Mesodermal cell (in vitro differentiated cells): ENCODE results near the gene CELF5.
"Not testable (repeated sequence)": the region's sequence is repeated elsewhere in the genome, so short reads cannot be mapped to it uniquely, and the experiment has no call there.

Experiments
- H3K27ac ChIP-seq: 2 replicates; pipeline ENCODE4 v1.7.0; 2013; ENCODE audit warnings: mild to moderate bottlenecking, low read depth, low read length, moderate library complexity; ENCODE audit not compliant: severe bottlenecking
- H3K36me3 ChIP-seq: 2 replicates; pipeline ENCODE4 v1.7.1; 2013; ENCODE audit warnings: mild to moderate bottlenecking, low read length, moderate library complexity; ENCODE audit not compliant: control insufficient read depth, insufficient read depth
- H3K4me1 ChIP-seq: one replicate; pipeline ENCODE4 v1.7.1; 2013; ENCODE audit warnings: mild to moderate bottlenecking, low read length; ENCODE audit not compliant: insufficient read depth, control insufficient read depth, poor library complexity, severe bottlenecking
- H3K4me3 ChIP-seq: 2 replicates; pipeline ENCODE4 v1.7.0; 2013; ENCODE audit warnings: low read length, control low read depth, mild to moderate bottlenecking; ENCODE audit not compliant: insufficient read depth, poor library complexity, severe bottlenecking; ENCODE audit errors: extremely low read depth
- H3K9me3 ChIP-seq: 2 replicates; pipeline ENCODE4 v1.7.1; 2013; ENCODE audit warnings: mild to moderate bottlenecking, low read length, moderate library complexity; ENCODE audit not compliant: control insufficient read depth
- WGBS, 2 experiments: methylation state at CpG; one replicate each; pipeline ENCODE4 v1.1.5; 2013; ENCODE audit warnings: missing lambda C conversion rate in 2 of 2; ENCODE audit not compliant: insufficient coverage in 2 of 2; 5-methylcytosine and 5-hydroxymethylcytosine counted together

CELF5 gene

DNA sequence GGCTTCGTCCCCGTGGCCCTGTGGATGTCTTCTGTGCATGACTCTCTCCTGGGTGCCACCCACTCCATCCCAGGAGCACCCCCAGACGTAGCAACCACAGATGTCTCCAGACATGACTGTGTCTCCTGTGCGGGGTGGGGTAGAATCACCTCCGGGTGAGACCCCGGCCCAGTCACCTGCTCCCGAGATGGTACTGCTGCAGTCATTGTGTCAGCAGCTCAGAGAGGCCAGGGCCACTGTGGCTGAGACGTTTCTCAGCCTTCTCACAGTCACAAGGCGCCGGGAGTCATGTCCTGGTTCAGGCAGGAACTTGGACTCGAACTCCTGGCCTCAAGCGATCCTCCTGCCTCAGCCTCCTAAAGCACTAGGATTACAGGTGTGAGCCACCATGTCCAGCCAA lies 22.1 kb upstream of the CELF5 start:
- H3K4me3 ChIP-seq, result no peak overlapping the region
- peaks cover 50% of the 10 kb centered on the region for H3K36me3 ChIP-seq
- H3K9me3 ChIP-seq, result no peaks in the 10 kb centered on the region
- WGBS, 2 experiments, result 89 to 93% methylated on average over 11 to 12 of the region's 12 CpGs
- H3K4me1 ChIP-seq, result peaks cover 2% of the 10 kb centered on the region
- H3K27ac ChIP-seq, result no peak overlapping the region

DNA sequence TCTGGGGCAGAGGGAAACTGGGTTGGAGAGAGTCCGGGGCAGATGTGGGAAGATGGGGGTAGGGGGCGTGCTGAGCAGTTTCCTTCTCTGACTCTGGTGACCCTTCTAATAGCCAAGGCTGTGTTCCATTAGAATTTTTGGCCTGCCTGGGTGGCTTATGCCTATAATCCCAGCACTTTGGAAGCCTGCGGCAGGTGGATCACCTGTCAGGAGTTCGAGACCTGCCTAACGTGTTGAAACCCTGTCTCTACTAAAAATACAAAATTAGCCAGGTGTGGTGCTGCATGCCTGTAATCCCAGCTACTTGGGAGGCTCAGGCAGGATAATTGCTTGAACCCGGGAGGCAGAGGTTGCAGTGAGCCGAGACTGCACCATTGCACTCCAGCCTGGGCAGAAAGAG lies 21.6 kb upstream of the CELF5 start:
- not testable (repeated sequence) for H3K4me1 ChIP-seq, H3K4me3 ChIP-seq, H3K27ac ChIP-seq, H3K9me3 ChIP-seq
- peaks cover 55% of the 10 kb centered on the region for H3K36me3 ChIP-seq
- 90 to 95% methylated on average over 5 to 7 of the region's 7 CpGs for WGBS, 2 experiments

DNA sequence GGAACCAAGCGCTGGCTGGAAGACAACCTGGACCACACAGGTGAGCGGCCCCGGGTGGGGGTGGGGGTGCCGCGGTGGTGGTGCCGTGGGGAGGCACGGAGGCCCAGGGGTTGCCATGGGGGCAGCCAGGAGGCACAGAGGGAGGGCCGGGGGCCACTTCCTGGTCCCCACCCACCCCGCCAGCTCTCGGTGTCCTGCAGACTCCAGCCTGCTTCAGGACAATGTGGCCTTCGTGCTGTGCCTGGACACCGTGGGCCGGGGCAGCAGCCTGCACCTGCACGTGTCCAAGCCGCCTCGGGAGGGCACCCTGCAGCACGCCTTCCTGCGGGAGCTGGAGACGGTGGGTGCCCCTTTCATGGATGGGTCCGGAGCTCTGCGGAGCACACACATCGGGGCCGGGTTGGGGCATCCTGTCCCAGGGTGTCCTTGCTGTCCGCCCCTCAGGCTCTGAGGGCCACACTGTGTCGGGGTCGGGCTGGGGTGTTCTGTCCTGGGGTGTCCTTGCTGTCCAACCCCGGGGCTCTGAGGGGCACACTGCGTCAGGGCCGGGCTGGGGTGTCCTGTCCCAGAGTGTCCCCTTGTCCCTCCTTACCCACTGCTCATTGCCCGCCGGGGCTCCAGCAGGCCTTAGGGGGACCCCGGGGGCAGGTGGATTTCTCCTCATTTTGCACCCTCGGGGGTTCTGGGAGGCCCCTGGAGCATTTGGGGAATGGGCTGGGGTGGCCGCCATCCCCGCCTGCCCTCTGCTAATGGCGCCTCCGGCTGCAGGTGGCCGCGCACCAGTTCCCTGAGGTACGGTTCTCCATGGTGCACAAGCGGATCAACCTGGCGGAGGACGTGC lies 20.4 kb upstream of the CELF5 start:
- Histone ChIP-seq H3K9me3 (no peaks in the 10 kb centered on the region), H3K4me1 (peaks cover 2% of the 10 kb centered on the region), H3K4me3 (no peak overlapping the region), H3K27ac (no peak overlapping the region), H3K36me3 (peaks cover 53% of the 10 kb centered on the region)
- WGBS, 2 experiments, result 97% methylated on average over 34 to 42 of the region's 43 CpGs

DNA sequence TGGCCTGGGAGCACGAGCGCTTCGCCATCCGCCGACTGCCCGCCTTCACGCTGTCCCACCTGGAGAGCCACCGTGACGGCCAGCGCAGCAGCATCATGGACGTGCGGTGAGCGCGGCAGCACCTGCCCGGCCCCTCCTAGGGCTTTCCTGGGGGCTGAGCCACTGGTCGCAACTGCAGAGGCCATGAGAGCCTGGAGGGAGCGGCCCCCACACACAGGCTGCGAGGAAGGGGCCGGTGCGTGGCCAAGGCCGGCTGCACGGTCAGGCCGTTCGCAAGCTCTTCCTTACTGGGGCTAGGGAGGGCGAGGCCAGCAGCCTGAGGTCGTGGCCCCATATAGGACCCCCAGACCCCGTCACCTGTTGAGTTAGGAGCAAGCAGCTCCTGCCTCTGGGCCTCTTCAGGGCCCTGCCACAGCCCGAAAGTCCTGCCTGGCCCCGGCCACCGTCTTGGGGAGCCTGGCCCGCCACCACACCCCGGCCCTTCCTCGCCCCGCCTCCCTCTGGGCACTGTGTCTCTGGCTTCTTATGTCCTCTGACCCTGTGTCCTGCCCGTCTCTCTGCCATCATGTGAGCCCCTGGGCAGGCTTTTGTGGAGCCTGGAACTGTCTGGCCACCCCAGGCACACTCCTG lies 19.7 kb upstream of the CELF5 start:
- Histone ChIP-seq H3K27ac (no peak overlapping the region), H3K4me3 (no peak overlapping the region), H3K4me1 (peaks cover 2% of the 10 kb centered on the region), H3K36me3 (peaks cover 53% of the 10 kb centered on the region), H3K9me3 (no peaks in the 10 kb centered on the region)
- 97% methylated on average over 33 to 35 of the region's 35 CpGs for WGBS, 2 experiments

DNA sequence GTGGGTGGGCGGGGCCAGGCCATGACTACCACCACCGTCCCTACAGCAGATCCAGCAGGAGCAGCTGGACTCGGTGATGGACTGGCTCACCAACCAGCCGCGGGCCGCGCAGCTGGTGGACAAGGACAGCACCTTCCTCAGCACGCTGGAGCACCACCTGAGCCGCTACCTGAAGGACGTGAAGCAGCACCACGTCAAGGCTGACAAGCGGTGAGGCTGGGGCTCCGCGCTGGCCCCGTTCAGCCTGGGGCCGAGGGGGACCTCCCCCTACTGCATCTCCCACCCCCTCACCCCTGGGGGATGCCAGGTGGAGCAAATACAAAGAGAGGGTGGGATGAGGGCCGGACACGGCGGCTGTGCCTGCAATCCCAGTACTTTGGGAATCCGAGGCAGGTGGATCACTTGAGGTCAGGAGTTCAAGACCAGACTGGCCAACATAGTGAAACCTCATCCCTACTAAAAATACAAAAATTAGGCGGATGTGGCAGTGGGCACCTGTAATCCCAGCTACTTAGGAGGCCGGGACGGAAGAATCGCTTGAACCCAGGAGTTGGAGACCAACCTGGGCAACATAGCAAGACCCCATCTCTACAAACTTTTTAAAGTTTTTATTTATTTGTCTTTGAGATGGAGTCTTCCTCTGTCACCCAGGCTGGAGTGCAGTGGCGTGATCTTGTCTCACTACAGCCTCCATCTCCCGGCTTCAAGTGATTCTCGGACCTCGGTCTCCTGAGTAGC lies 18.1 kb upstream of the CELF5 start:
- Histone ChIP-seq H3K9me3 (no peaks in the 10 kb centered on the region), H3K27ac (no peak overlapping the region), H3K4me1 (peaks cover 2% of the 10 kb centered on the region), H3K4me3 (no peak overlapping the region), H3K36me3 (peaks cover 50% of the 10 kb centered on the region)
- WGBS, 2 experiments, result 95 to 98% methylated on average over 15 to 19 of the region's 28 CpGs

DNA sequence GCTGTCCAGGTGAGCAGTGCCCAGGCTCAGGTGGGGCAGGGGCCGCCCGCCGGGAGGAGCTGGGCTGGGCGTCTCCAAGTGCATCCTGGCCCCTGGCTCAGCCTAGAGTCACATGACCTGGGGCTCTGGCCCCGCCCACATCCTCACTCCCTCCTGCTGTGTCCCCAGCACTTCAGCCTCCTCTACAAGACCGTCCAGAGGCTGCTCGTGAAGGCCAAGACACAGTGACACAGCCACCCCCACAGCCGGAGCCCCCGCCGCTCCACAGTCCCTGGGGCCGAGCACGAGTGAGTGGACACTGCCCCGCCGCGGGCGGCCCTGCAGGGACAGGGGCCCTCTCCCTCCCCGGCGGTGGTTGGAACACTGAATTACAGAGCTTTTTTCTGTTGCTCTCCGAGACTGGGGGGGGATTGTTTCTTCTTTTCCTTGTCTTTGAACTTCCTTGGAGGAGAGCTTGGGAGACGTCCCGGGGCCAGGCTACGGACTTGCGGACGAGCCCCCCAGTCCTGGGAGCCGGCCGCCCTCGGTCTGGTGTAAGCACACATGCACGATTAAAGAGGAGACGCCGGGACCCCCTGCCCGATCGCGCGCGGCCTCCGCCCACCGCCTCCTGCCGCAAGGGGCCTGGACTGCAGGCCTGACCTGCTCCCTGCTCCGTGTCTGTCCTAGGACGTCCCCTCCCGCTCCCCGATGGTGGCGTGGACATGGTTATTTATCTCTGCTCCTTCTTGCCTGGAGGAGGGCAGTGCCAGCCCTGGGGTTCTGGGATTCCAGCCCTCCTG lies 16.8 kb upstream of the CELF5 start:
- Histone ChIP-seq H3K9me3 (no peaks in the 10 kb centered on the region), H3K27ac (no peak overlapping the region), H3K4me3 (no peak overlapping the region), H3K4me1 (peaks cover 2% of the 10 kb centered on the region), H3K36me3 (peaks cover 42% of the 10 kb centered on the region)
- 93 to 96% methylated on average over 24 to 33 of the region's 43 CpGs for WGBS, 2 experiments

DNA sequence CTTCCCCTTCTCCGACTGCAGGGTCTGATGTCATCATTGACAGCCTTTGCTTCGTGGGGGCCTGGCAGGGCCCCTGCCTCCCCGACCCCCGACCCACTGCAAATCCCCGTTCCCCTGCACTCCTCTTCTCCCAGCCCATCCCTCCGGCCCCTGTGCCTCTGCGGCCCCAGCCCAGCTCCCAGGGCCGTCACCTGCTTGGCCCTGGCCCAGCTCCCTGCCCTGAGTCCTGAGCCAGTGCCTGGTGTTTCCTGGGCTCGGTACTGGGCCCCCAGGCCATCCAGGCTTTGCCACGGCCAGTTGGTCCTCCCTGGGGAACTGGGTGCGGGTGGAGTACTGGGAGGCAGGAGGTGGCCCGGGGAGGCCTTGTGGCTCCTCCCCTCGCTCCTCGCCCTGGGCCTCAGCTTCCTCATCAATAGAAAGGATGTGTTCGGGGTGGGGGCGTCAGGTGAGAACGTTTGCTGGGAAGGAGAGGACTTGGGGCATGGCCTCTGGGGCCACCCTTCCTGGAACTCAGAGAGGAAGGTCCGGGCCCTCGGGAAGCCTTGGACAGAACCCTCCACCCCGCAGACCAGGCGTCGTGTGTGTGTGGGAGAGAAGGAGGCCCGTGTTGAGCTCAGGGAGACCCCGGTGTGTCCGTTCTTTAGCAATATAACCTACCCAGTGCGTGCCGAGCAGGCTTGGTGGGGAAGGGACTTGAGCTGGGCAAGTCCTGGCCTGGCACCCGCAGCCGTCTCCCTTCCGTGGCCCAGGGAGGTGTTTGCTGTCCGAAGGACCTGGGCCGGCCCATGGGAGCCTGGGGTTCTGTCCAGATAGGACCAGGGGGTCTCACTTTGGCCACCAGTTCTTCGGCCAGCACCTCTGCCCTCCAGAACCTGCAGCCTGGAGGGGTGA lies 15.9 kb upstream of the CELF5 start:
- whole genome bisulfite sequencing, 2 experiments, result 94 to 96% methylated on average over 26 to 27 of the region's 33 CpGs

DNA sequence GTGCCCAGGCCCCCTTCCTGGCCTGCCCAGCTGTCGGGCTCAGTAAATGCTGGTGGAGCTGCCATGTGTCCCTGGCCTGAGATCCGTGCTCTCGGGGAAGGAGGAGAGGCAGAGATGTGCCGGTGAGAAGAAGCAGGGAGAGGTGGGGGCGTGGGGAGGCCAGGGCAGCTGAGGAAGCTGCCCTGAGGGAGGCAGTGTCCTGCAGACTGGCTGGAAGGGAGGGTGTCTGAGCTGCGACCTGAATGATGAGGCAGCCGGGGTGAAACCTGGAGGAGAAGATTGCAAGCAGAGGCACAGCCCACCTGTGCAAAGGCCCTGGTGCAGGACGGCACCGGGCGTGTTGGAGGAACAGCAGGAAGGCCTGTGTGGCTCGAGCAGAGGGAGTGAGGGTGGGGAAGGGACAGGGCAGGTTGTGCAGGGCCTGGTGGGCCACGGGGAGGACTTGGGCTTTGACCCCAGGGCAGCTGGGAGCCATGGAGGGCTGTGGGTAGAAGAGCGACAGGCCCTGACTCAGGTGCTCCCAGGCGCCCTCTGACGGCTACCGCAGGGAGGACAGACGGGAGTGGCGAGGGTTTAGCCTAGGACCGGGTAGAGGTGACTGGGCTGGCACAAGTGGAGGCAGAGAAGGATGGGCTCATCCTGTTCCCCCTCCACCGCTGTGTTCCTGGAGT lies 14.0 kb upstream of the CELF5 start:
- H3K36me3 ChIP-seq, result peaks cover 25% of the 10 kb centered on the region
- no peak overlapping the region for H3K4me3 ChIP-seq
- peaks cover 2% of the 10 kb centered on the region for H3K4me1 ChIP-seq
- no peaks in the 10 kb centered on the region for H3K9me3 ChIP-seq
- no peak overlapping the region for H3K27ac ChIP-seq
- WGBS, 2 experiments, result 43 to 56% methylated on average over 17 to 20 of the region's 20 CpGs

More for the DNA sequence above, 15.9 kb upstream of the CELF5 start:
- H3K9me3 ChIP-seq, result no peaks in the 10 kb centered on the region
- H3K27ac ChIP-seq, result no peak overlapping the region
- peaks cover 2% of the 10 kb centered on the region for H3K4me1 ChIP-seq
- H3K36me3 ChIP-seq, result peaks cover 35% of the 10 kb centered on the region
- no peak overlapping the region for H3K4me3 ChIP-seq

DNA sequence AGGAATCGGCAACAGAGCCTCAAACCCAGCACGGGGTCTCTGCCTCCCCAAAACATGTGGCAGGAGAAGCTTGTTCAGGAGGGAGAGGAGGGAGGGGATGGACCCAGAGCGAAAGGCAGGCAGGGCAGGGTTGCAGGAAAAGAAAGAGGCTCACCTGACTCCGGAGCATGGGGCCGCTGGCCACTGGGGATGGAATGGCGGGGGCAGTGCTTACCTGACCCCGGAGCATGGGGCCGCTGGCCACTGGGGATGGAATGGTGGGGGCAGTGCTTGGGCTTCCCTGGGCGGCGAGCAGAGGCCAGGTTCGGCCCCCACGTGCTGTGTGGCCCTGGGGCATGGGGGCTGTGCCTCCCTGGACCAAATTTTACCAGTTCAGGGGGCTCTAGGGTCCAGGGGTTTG lies 13.3 kb upstream of the CELF5 start:
- H3K4me3 ChIP-seq, result no peak overlapping the region
- 80 to 81% methylated on average over 9 to 10 of the region's 12 CpGs for WGBS, 2 experiments
- H3K27ac ChIP-seq, result no peak overlapping the region
- H3K4me1 ChIP-seq, result peaks cover 2% of the 10 kb centered on the region
- H3K9me3 ChIP-seq, result no peaks in the 10 kb centered on the region
- peaks cover 21% of the 10 kb centered on the region for H3K36me3 ChIP-seq
